Liver (tissue), 9 donors: ENCODE data around the gene CRMP1. TPM values are rescaled to one million over a fixed set of nuclear protein-coding genes. Genes with fewer than 3 reads are reported as not detected.

Source experiments
- DNase-seq: peaks from one replicate; pipeline ENCODE4 v3.0.0-alpha.2; 2017; ENCODE audit warnings: low spot score
- H3K27ac ChIP-seq, 2 donors: one replicate each; pipeline ENCODE4 v1.7.0; 2013; ENCODE audit warnings: inconsistent platforms in 2 of 2, low read length in 2 of 2, control low read depth in 1 of 2, low read depth in 1 of 2, mild to moderate bottlenecking in 1 of 2
- H3K27me3 ChIP-seq, 4 donors: one replicate each; pipeline versions ENCODE4 v1.6.1 to v1.7.0; 2013; ENCODE audit warnings: low read length in 3 of 4, inconsistent platforms in 1 of 4, mild to moderate bottlenecking in 1 of 4, moderate library complexity in 1 of 4; ENCODE audit not compliant: control insufficient read depth in 4 of 4, insufficient read depth in 4 of 4
- H3K36me3 ChIP-seq, 4 donors: one replicate each; pipeline versions ENCODE4 v1.6.1 to v1.7.0; 2013; ENCODE audit warnings: low read length in 3 of 4, mild to moderate bottlenecking in 3 of 4, low read depth in 1 of 4, moderate library complexity in 1 of 4; ENCODE audit not compliant: control insufficient read depth in 4 of 4, insufficient read depth in 3 of 4
- H3K4me1 ChIP-seq, 4 donors: one replicate each; pipeline versions ENCODE4 v1.6.1 to v1.7.0; 2013; ENCODE audit warnings: low read length in 3 of 4, mild to moderate bottlenecking in 3 of 4, moderate library complexity in 1 of 4; ENCODE audit not compliant: control insufficient read depth in 4 of 4, insufficient read depth in 4 of 4
- H3K4me3 ChIP-seq, 3 donors: one replicate each; pipeline versions ENCODE4 v1.6.1 to v1.7.0; 2013; ENCODE audit warnings: low read length in 3 of 3, control low read depth in 1 of 3, low read depth in 1 of 3, mild to moderate bottlenecking in 1 of 3
- H3K9ac ChIP-seq, 2 donors: one replicate each; pipeline ENCODE4 v1.7.0; 2013; ENCODE audit warnings: low read length in 2 of 2, mild to moderate bottlenecking in 2 of 2, moderate library complexity in 2 of 2, control low read depth in 1 of 2, low read depth in 1 of 2
- H3K9me3 ChIP-seq, 4 donors: one replicate each; pipeline versions ENCODE4 v1.6.1 to v1.7.0; 2013; ENCODE audit warnings: low read length in 3 of 4; ENCODE audit not compliant: control insufficient read depth in 4 of 4
- FOXA2 ChIP-seq: IDR thresholded peaks from 2 replicates; pipeline ENCODE4 v1.6.1; 2016; ENCODE audit warnings: antibody characterized with exemption
- HNF4G ChIP-seq: IDR thresholded peaks from 2 replicates; pipeline ENCODE4 v1.6.1; 2016; ENCODE audit warnings: antibody characterized with exemption
- JUND ChIP-seq, 2 donors: IDR thresholded peaks; 2 replicates each; pipeline ENCODE4 v1.6.1; 2016; ENCODE audit warnings: antibody characterized with exemption in 2 of 2
- NR2F2 ChIP-seq: IDR thresholded peaks from 2 replicates; pipeline ENCODE4 v1.6.1; 2016; ENCODE audit warnings: antibody characterized with exemption
- RAD21 ChIP-seq, 2 donors: IDR thresholded peaks; 2 replicates each; pipeline ENCODE4 v1.6.1; 2016; ENCODE audit warnings: antibody characterized with exemption in 2 of 2, mild to moderate bottlenecking in 2 of 2
- TAF1 ChIP-seq: conservative IDR thresholded peaks from 2 replicates; pipeline ENCODE4 v1.6.1; 2016; ENCODE audit warnings: antibody characterized with exemption, mild to moderate bottlenecking
- WGBS: extraction: QIAGEN DNeasy Blood & Tissue Kit; methylation state at CpG from one replicate; pipeline ENCODE4 v1.1.7; 2013; 5-methylcytosine and 5-hydroxymethylcytosine counted together
- polyA plus RNA-seq, 2 donors: library from polyadenylated mRNA; stranded (reverse) in 1 of 2; unstranded in 1 of 2; fragments of 200-250 nt in 1 of 2; fragments of >200 nt in 1 of 2; fragmentation: Nextera tagmentation in 1 of 2; extraction: Ambion mirVana in 1 of 2; gene quantifications; one replicate each; pipeline versions ENCODE4 v1.2.1 to v1.2.3, GENCODE V29; 2013 to 2015
- total RNA-seq, 2 donors: library from RNA; depleted of rRNA; stranded (reverse); fragments of >200 nt; gene quantifications; one replicate each; pipeline ENCODE4 v1.2.3, GENCODE V29; 2014
- TF ChIP-seq, protein P1 (sequence below): fragments of 150-350 bp; IDR thresholded peaks from 2 replicates; pipeline ENCODE4 v1.5.1; 2017; ENCODE audit warnings: improper control_type of control experiment, low read depth, low read length; ENCODE audit not compliant: missing input control
- TF ChIP-seq, protein P2 (sequence below): IDR thresholded peaks from 2 replicates; pipeline ENCODE4 v1.6.1; 2016; ENCODE audit warnings: antibody characterized with exemption
- TF ChIP-seq, protein P3 (sequence below): IDR thresholded peaks from 2 replicates; pipeline ENCODE4 v1.6.1; 2016; ENCODE audit warnings: antibody characterized with exemption, mild to moderate bottlenecking
- donor health status: healthy.
- donor health status: healthy.
- donor health status: healthy.
- donor health status: healthy.
- donor health status: healthy.

Gene CRMP1
- total and polyA plus RNA-seq, 4 donors: 0.06 to 0.42 (median 0.12) TPM

GRCh38 chr4:5884796-5885195 lies 8.1 kb downstream of the CRMP1 start (continued):
- no peak for TF ChIP-seq TAF1
- no peak for TF ChIP-seq HNF4G
- TF ChIP-seq, protein P1, sequence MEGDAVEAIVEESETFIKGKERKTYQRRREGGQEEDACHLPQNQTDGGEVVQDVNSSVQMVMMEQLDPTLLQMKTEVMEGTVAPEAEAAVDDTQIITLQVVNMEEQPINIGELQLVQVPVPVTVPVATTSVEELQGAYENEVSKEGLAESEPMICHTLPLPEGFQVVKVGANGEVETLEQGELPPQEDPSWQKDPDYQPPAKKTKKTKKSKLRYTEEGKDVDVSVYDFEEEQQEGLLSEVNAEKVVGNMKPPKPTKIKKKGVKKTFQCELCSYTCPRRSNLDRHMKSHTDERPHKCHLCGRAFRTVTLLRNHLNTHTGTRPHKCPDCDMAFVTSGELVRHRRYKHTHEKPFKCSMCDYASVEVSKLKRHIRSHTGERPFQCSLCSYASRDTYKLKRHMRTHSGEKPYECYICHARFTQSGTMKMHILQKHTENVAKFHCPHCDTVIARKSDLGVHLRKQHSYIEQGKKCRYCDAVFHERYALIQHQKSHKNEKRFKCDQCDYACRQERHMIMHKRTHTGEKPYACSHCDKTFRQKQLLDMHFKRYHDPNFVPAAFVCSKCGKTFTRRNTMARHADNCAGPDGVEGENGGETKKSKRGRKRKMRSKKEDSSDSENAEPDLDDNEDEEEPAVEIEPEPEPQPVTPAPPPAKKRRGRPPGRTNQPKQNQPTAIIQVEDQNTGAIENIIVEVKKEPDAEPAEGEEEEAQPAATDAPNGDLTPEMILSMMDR: no peak

DNA sequence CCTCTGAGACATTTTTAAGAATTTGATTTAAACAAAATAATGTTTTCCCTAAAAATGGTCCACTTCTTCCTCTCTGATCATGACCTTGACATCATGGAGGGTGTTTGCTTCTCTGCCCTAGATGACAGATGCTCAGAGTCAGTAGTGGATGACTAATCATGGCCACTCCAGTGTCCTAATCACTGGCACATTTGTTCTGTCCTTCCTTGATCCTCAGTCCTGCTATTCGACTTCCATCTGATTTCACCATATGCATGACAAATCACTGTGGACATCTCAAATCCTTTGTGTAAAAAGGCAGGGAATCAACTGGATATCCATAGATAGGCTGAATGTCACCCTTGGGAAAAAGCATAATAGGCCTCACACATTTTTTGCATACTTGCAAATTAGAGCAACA lies 9.0 kb downstream of the CRMP1 start:
- no peak for TF ChIP-seq RAD21 (IDR thresholded peaks at IDR 0.05)
- TF ChIP-seq, protein P2, sequence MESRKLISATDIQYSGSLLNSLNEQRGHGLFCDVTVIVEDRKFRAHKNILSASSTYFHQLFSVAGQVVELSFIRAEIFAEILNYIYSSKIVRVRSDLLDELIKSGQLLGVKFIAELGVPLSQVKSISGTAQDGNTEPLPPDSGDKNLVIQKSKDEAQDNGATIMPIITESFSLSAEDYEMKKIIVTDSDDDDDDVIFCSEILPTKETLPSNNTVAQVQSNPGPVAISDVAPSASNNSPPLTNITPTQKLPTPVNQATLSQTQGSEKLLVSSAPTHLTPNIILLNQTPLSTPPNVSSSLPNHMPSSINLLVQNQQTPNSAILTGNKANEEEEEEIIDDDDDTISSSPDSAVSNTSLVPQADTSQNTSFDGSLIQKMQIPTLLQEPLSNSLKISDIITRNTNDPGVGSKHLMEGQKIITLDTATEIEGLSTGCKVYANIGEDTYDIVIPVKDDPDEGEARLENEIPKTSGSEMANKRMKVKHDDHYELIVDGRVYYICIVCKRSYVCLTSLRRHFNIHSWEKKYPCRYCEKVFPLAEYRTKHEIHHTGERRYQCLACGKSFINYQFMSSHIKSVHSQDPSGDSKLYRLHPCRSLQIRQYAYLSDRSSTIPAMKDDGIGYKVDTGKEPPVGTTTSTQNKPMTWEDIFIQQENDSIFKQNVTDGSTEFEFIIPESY: no peak
- Histone ChIP-seq H3K4me3 (no peak overlapping the region), H3K4me1 (peaks cover 0 to 5% (median 0%) of the 10 kb centered on the region in 4 donors), H3K9ac (no peak overlapping the region), H3K36me3 (no peaks in the 10 kb centered on the region), H3K27ac (no peak overlapping the region), H3K9me3 (no peaks in the 10 kb centered on the region), H3K27me3 (peaks cover 0 to 12% (median 5%) of the 10 kb centered on the region in 4 donors)
- DNase-seq: no peak
- WGBS: 61% methylated on average over 1 of the region's 1 CpG

DNA sequence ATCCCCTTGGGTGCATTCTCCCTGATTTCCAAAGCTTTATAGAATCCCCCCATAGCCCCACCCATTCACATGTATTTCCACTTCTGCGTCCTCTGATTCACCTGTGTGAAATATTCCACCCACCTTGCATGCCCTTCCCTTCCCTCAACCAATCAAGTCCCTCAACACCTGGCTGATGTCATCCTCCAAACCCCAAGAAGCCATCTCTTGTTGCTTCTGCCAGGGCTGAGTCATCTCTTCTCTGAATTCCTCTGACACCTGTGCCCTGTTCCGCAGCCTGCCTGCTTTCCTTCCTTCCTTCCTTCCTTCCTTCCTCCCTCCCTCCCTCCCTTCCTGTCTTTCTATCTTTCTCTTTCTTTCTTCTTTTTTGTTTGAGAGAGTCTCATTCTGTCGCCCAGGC lies 9.9 kb downstream of the CRMP1 start:
- Histone ChIP-seq H3K4me3 (no peak overlapping the region), H3K36me3 (no peaks in the 10 kb centered on the region), H3K4me1 (peaks cover 0 to under 1% (median 0%) of the 10 kb centered on the region in 4 donors), H3K9me3 (no peaks in the 10 kb centered on the region), H3K27me3 (peaks cover 0 to 12% (median 4%) of the 10 kb centered on the region in 4 donors), H3K9ac (no peak overlapping the region), H3K27ac (no peak overlapping the region)
- TF ChIP-seq FOXA2: no peak
- no peak for TF ChIP-seq JUND (IDR thresholded peaks at IDR 0.05)
- 65% methylated on average over 3 of the region's 3 CpGs for whole genome bisulfite sequencing
- no peak for DNase-seq

DNA sequence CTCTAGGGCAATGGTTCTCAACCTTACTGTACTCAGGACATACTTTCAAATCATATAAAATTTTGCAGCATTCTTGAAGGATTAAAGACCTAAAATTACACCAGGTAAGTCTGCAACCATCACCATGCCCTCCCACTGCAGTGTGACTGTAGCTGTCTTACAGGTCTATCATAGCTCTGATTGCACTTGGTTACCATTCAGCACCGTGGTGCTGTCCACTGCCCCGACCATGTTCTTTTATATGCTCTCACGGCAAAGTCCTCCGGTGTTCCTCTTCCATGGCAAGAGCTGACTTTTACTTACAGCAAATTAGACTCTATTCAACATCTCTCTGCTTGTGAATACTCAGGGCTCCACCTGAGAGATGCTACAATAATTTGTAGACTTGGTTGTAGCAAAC lies 11.5 kb downstream of the CRMP1 start:
- no peak for TF ChIP-seq NR2F2
- TF ChIP-seq, protein P3, sequence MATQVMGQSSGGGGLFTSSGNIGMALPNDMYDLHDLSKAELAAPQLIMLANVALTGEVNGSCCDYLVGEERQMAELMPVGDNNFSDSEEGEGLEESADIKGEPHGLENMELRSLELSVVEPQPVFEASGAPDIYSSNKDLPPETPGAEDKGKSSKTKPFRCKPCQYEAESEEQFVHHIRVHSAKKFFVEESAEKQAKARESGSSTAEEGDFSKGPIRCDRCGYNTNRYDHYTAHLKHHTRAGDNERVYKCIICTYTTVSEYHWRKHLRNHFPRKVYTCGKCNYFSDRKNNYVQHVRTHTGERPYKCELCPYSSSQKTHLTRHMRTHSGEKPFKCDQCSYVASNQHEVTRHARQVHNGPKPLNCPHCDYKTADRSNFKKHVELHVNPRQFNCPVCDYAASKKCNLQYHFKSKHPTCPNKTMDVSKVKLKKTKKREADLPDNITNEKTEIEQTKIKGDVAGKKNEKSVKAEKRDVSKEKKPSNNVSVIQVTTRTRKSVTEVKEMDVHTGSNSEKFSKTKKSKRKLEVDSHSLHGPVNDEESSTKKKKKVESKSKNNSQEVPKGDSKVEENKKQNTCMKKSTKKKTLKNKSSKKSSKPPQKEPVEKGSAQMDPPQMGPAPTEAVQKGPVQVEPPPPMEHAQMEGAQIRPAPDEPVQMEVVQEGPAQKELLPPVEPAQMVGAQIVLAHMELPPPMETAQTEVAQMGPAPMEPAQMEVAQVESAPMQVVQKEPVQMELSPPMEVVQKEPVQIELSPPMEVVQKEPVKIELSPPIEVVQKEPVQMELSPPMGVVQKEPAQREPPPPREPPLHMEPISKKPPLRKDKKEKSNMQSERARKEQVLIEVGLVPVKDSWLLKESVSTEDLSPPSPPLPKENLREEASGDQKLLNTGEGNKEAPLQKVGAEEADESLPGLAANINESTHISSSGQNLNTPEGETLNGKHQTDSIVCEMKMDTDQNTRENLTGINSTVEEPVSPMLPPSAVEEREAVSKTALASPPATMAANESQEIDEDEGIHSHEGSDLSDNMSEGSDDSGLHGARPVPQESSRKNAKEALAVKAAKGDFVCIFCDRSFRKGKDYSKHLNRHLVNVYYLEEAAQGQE: peak; percentile 93
- Histone ChIP-seq H3K27me3 (peaks cover 0 to 8% (median 4%) of the 10 kb centered on the region in 4 donors), H3K4me1 (no peaks in the 10 kb centered on the region), H3K9me3 (no peaks in the 10 kb centered on the region), H3K4me3 (no peak overlapping the region), H3K9ac (no peak overlapping the region), H3K27ac (no peak overlapping the region), H3K36me3 (no peaks in the 10 kb centered on the region)
- WGBS: 28% methylated on average over 4 of the region's 4 CpGs
- no peak for DNase-seq
